NCI-H69 (cell line): Measurements from ENCODE around the gene OR8B3.

Experiments used
- DNase-seq: peaks from one replicate; lab custom pipeline; 2025; lab: John Stamatoyannopoulos, UW

The OR8B3 gene

GRCh38 chr11:124376280-124376679 is 22.5 kb downstream of the OR8B3 start:
- no peak for DNase-seq

GRCh38 chr11:124359566-124359965 is 39.3 kb downstream of the OR8B3 start:
- DNase-seq: no peak

- no peak for DNase-seq
Observed at GRCh38 chr11:124346311-124346955, 52.4 kb downstream of the OR8B3 start.
